GM20000 (cell line): ENCODE results near the gene PBX1.

ENCODE experiments used
- DNase-seq: peaks from one replicate; pipeline ENCODE4 v3.0.0; 2012; ENCODE audit warnings: low spot score
- TF ChIP-seq, protein P1 (sequence below): IDR thresholded peaks from 2 replicates; pipeline ENCODE4 v1.5.1; 2012; ENCODE audit warnings: mild to moderate bottlenecking, control low read depth; ENCODE audit errors: extremely low read depth, missing control alignments

The PBX1 gene

DNA sequence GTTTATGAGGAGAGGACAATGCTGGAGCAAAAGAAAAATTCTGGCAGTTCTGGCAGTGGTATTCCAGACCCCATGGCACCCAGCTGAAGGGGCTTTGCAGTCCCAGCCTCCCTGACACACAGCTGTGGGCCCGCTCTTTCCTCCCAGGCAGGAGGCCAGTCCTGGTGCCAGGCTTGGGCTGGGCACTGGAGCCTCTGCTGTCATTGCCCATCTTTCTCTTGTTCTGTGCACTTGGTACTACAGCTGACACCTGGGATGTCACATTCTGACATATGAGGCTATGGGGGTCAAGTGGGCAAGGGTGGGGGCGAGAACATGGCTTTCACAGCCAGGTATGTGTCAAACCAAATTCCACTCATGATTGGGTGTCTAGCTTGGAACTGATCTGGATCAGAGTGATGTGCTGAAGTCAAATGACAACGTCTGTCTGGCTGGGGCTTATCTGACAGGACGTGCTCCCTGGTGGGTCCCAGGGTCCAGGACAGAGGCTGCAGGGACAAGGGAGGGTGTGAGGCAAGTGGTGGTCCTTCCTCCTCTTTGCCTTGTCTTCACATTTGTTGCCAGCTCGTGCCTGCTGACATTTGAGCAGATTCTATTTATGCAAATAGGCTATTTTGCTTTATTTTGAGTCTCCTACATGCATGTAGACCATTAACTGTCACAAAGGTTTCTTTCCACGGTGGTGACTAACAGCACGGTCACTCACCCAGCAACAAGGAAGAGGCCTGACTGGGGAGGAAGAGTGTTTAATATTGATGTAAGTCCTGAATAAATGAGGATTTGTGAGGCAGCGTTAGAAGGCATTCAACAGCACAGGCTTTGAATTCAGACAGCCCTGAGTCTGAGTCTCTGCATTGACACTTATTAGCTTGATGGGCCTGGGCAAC, 336.3 kb downstream of the PBX1 start:
- TF ChIP-seq, protein P1, sequence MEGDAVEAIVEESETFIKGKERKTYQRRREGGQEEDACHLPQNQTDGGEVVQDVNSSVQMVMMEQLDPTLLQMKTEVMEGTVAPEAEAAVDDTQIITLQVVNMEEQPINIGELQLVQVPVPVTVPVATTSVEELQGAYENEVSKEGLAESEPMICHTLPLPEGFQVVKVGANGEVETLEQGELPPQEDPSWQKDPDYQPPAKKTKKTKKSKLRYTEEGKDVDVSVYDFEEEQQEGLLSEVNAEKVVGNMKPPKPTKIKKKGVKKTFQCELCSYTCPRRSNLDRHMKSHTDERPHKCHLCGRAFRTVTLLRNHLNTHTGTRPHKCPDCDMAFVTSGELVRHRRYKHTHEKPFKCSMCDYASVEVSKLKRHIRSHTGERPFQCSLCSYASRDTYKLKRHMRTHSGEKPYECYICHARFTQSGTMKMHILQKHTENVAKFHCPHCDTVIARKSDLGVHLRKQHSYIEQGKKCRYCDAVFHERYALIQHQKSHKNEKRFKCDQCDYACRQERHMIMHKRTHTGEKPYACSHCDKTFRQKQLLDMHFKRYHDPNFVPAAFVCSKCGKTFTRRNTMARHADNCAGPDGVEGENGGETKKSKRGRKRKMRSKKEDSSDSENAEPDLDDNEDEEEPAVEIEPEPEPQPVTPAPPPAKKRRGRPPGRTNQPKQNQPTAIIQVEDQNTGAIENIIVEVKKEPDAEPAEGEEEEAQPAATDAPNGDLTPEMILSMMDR: no peak
- no peak for DNase-seq

DNA sequence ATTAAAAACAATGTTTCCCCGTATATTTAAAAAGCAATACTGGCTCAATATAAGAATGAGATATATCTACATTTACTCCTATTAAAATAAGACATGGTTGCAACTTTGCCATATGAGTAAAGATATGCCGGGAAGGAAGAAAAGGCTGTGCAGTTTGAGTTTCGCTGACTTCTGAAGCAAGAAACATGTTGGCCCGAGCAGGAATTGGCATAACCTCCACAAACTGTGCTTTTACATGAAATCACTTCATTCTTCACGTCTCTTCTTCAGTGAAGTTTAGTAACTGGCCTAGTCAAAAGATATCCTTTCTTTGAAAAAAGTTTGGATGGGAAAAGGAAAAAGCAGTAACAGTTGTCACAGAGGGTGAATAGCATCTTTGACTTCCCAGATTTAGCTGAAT, 342.0 kb downstream of the PBX1 start:
- TF ChIP-seq, protein P1: no peak
- no peak for DNase-seq
